CD4-positive, alpha-beta memory T cell (primary cell): ENCODE measurements around the gene FNTB. TPM values are rescaled to one million over a fixed set of nuclear protein-coding genes. Genes with fewer than 3 reads are reported as not detected.

Experiments
- CTCF ChIA-PET: fragments of 350-600 bp; sonication (Branson Sonifier 250); formaldehyde crosslinking; loops from one replicate; lab custom pipeline; 2021; ENCODE audit warnings: inconsistent platforms; ENCODE audit not compliant: partially characterized antibody; lab: Charles Lee
- POLR2A ChIA-PET: fragments of 350-600 bp; sonication (Branson Sonifier 250); formaldehyde crosslinking; loops from one replicate; lab custom pipeline; 2021; ENCODE audit not compliant: partially characterized antibody; lab: Charles Lee
- DNase-seq, 5 donors: peaks; one replicate each; pipeline versions ENCODE4 v3.0.0 to v3.0.0-alpha.2; 2020 to 2022; ENCODE audit warnings: mixed read lengths in 1 of 5
- H3K27ac ChIP-seq: one replicate; pipeline ENCODE4 v1.7.0; 2013; ENCODE audit warnings: low read depth, low read length
- H3K27me3 ChIP-seq: 2 replicates; pipeline ENCODE4 v1.7.0; 2013; ENCODE audit warnings: mild to moderate bottlenecking, low read length, moderate library complexity; ENCODE audit not compliant: insufficient read depth
- H3K36me3 ChIP-seq: 2 replicates; pipeline ENCODE4 v1.7.0; 2013; ENCODE audit warnings: mild to moderate bottlenecking, low read length, moderate library complexity; ENCODE audit not compliant: insufficient read depth
- H3K4me1 ChIP-seq: 2 replicates; pipeline ENCODE4 v1.7.0; 2013; ENCODE audit warnings: mild to moderate bottlenecking, low read length, moderate library complexity; ENCODE audit not compliant: insufficient read depth
- H3K4me3 ChIP-seq, 2 donors: one replicate each; pipeline ENCODE4 v1.7.0; 2013; ENCODE audit warnings: low read length in 2 of 2, mild to moderate bottlenecking in 1 of 2
- H3K9me3 ChIP-seq, 2 donors: one replicate each; pipeline ENCODE4 v1.7.0; 2013; ENCODE audit warnings: low read length in 2 of 2, control low read depth in 1 of 2; ENCODE audit not compliant: control insufficient read depth in 1 of 2
- H3K27ac Mint-ChIP-seq, 7 donors: one replicate each; pipeline ENCODE4 v1.8.0; 2020 to 2021; ENCODE audit warnings: mixed read lengths in 7 of 7, mild to moderate bottlenecking in 6 of 7, inconsistent platforms in 3 of 7, moderate library complexity in 3 of 7
- H3K27me3 Mint-ChIP-seq, 2 donors: one replicate each; pipeline ENCODE4 v1.8.0; 2020 to 2021; ENCODE audit warnings: mixed read lengths in 2 of 2
- H3K36me3 Mint-ChIP-seq, 2 donors: one replicate each; pipeline ENCODE4 v1.8.0; 2020 to 2021; ENCODE audit warnings: mixed read lengths in 2 of 2, inconsistent platforms in 1 of 2, mild to moderate bottlenecking in 1 of 2
- H3K4me1 Mint-ChIP-seq, 4 donors: one replicate each; pipeline ENCODE4 v1.8.0; 2020 to 2021; ENCODE audit warnings: mixed read lengths in 4 of 4, mild to moderate bottlenecking in 1 of 4
- H3K4me3 Mint-ChIP-seq, 8 donors: one replicate each; pipeline ENCODE4 v1.8.0; 2020 to 2021; ENCODE audit warnings: mixed read lengths in 8 of 8, mild to moderate bottlenecking in 7 of 8, moderate library complexity in 6 of 8, inconsistent platforms in 3 of 8
- H3K9me3 Mint-ChIP-seq, 8 donors: one replicate each; pipeline ENCODE4 v1.8.0; 2020 to 2021; ENCODE audit warnings: mixed read lengths in 8 of 8, mild to moderate bottlenecking in 5 of 8, inconsistent platforms in 3 of 8, moderate library complexity in 1 of 8
- intact Hi-C: fragments of 100-400 bp; cut with micrococcal nuclease; formaldehyde crosslinking; loops from one replicate; pipeline ENCODE4 v1.15.1; 2023
- polyA plus RNA-seq, 2 donors: library from polyadenylated mRNA; unstranded; fragments of 300-500 nt; fragmentation: Illumina TruSeq; gene quantifications; one replicate each; pipeline ENCODE4 v1.2.3, GENCODE V29; 2021
- total RNA-seq, 2 experiments: library from RNA; stranded (reverse); gene quantifications; one replicate each; pipeline ENCODE4 v1.2.3, GENCODE V29; 2021

The FNTB gene
- total and polyA plus RNA-seq, 4 experiments from 2014 or later: 4.5 to 13.6 (median 11.8) TPM

DNA sequence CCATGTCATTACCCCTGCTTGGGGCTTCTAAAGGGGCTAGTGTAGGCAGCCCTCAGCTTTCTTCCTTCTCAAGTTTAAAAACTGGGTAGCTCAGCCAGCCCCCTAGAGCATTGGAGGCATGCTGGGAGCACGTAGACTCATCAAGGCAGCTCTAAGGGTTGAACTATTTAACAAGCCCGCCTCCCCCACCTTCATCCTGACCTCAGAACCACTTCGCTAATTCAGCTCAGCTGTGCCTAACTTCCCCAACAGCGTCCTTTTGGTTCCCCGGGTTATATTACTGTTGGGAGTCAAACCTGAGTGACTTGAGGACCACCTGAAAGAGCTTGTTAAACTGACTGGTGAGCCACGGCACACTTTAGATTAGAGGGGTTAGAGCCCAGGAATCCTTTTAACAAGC, 85.6 kb downstream of the FNTB start:
- peaks cover 11 to 30% (median 19%) of the 10 kb centered on the region in 4 donors for H3K4me1 Mint-ChIP-seq
- POLR2A ChIA-PET: no interaction called here
- no peaks in the 10 kb centered on the region for H3K9me3 ChIP-seq
- no peaks in the 10 kb centered on the region for H3K27me3 ChIP-seq
- intact Hi-C loops: no loop called here
- peaks cover 50 to 68% of the 10 kb centered on the region in 2 donors for H3K36me3 Mint-ChIP-seq
- H3K4me3 Mint-ChIP-seq: no peak overlapping the region
- H3K27ac Mint-ChIP-seq: peak overlapping the region in 2 of 7 donors; percentile 24 to 29
- CTCF ChIA-PET: no interaction called here
- no peak overlapping the region for H3K4me3 ChIP-seq
- no peak for DNase-seq
- peaks cover 33% of the 10 kb centered on the region for H3K36me3 ChIP-seq
- H3K9me3 Mint-ChIP-seq: no peaks in the 10 kb centered on the region
- no peaks in the 10 kb centered on the region for H3K4me1 ChIP-seq
- H3K27me3 Mint-ChIP-seq: no peaks in the 10 kb centered on the region
- H3K27ac ChIP-seq: no peak overlapping the region

DNA sequence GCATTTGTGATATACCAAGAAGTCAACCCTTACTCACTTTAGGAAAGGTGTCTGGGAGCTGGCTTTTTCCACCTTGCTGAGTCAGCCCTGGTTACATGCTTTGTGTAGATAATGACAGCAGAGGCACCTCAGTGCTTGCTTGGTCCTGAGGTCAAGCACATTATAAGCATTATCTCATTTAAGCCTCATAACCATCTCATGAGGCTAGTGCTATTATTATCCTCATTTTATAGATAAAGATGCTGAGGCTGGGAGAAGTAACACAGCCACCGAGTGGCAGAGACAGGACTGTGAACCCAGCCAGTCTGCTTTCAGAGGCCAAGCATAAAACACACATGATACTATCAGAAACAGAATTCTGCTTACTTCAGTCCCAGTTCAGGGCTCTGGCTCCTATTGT, 86.2 kb downstream of the FNTB start:
- Mint-ChIP-seq H3K36me3 (peaks cover 52 to 73% of the 10 kb centered on the region in 2 donors), H3K4me3 (no peak overlapping the region), H3K27ac (peak overlapping the region in 2 of 7 donors; percentile 42 to 64), H3K9me3 (no peaks in the 10 kb centered on the region), H3K27me3 (no peaks in the 10 kb centered on the region), H3K4me1 (peaks cover 11 to 34% (median 22%) of the 10 kb centered on the region in 4 donors)
- Histone ChIP-seq H3K27ac (no peak overlapping the region), H3K27me3 (no peaks in the 10 kb centered on the region), H3K4me3 (no peak overlapping the region), H3K4me1 (no peaks in the 10 kb centered on the region), H3K36me3 (peaks cover 39% of the 10 kb centered on the region), H3K9me3 (no peaks in the 10 kb centered on the region)
- no peak for DNase-seq
- CTCF ChIA-PET: no interaction called here
- POLR2A ChIA-PET: no interaction called here
- intact Hi-C loops: no loop called here

- CTCF ChIA-PET: interaction anchor here (0.6 kb wide), 1 partner anchor 49 kb away, joined by 3 read pairs; no protein-coding TSS in a partner anchor
- Histone ChIP-seq H3K27ac (no peak overlapping the region), H3K9me3 (no peaks in the 10 kb centered on the region), H3K4me3 (no peak overlapping the region), H3K4me1 (no peaks in the 10 kb centered on the region), H3K27me3 (no peaks in the 10 kb centered on the region), H3K36me3 (peaks cover 41% of the 10 kb centered on the region)
- DNase-seq: no peak
- Mint-ChIP-seq H3K4me1 (peaks cover 9 to 34% (median 23%) of the 10 kb centered on the region in 4 donors), H3K27ac (peak overlapping the region in 4 of 7 donors; percentile 9 to 82 (median 36)), H3K27me3 (no peaks in the 10 kb centered on the region), H3K36me3 (peaks cover 47 to 65% of the 10 kb centered on the region in 2 donors), H3K9me3 (no peaks in the 10 kb centered on the region), H3K4me3 (no peak overlapping the region)
- intact Hi-C loops: no loop called here
- POLR2A ChIA-PET: no interaction called here
Measured at GRCh38 chr14:65073605-65074201, 87.0 kb downstream of the FNTB start.

- peaks cover 48% of the 10 kb centered on the region for H3K36me3 ChIP-seq
- no peak overlapping the region for H3K4me3 Mint-ChIP-seq
- intact Hi-C loops: no loop called here
- H3K4me1 Mint-ChIP-seq: peaks cover 17 to 42% (median 29%) of the 10 kb centered on the region in 4 donors
- CTCF ChIA-PET: interaction anchor here (0.6 kb wide), 1 partner anchor 48 kb away, joined by 3 read pairs; no protein-coding TSS in a partner anchor
- H3K9me3 ChIP-seq: no peaks in the 10 kb centered on the region
- no peaks in the 10 kb centered on the region for H3K9me3 Mint-ChIP-seq
- no peaks in the 10 kb centered on the region for H3K27me3 Mint-ChIP-seq
- no peak for DNase-seq
- peaks cover 52 to 72% of the 10 kb centered on the region in 2 donors for H3K36me3 Mint-ChIP-seq
- H3K27ac ChIP-seq: no peak overlapping the region
- H3K4me3 ChIP-seq: no peak overlapping the region
- peaks cover 8% of the 10 kb centered on the region for H3K4me1 ChIP-seq
- no peaks in the 10 kb centered on the region for H3K27me3 ChIP-seq
- POLR2A ChIA-PET: no interaction called here
- H3K27ac Mint-ChIP-seq: peak overlapping the region in 6 of 7 donors; percentile 2 to 82 (median 32)
Measured at GRCh38 chr14:65074449-65075150, 87.9 kb downstream of the FNTB start.

DNA sequence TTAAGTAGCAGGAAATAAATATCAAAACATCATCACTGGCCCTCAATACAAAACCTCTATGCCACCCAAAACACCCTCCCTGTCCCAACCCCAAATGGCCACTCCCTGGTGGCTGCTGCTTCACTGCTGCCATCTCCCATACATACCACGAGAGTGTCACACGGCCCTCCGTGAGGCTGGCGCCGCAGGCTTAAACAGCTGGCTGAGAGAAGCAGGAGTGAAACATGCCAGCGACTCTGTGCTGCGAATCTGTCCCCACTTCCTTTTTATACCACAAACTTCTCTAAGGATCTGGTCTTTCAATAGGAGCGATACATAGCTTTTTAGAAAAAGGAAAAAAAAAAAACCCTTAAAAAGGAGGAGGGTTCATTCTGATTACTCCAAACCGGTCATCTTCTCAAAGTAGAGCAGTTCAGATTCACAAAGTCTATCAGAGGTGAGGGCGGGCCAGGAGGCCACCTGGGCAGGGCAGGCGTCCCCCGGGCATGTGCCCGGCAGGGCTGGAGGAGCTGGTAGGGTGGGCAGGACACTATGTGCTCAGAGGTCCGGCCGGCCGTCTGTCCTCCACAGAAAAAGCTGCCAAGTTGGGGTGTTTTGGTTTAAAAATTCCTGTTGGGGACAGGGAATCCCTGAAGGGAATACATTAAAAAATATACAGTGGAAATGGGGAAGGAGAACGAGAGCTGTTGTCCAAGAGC, 89.1 kb downstream of the FNTB start:
- peaks cover 53 to 75% of the 10 kb centered on the region in 2 donors for H3K36me3 Mint-ChIP-seq
- Histone ChIP-seq H3K4me3 (no peak overlapping the region), H3K27ac (no peak overlapping the region), H3K4me1 (peaks cover 19% of the 10 kb centered on the region), H3K36me3 (peaks cover 60% of the 10 kb centered on the region), H3K9me3 (no peaks in the 10 kb centered on the region), H3K27me3 (no peaks in the 10 kb centered on the region)
- no peaks in the 10 kb centered on the region for H3K9me3 Mint-ChIP-seq
- intact Hi-C loops: no loop called here
- peaks cover 29 to 54% (median 40%) of the 10 kb centered on the region in 4 donors for H3K4me1 Mint-ChIP-seq
- CTCF ChIA-PET: no interaction called here
- no peaks in the 10 kb centered on the region for H3K27me3 Mint-ChIP-seq
- DNase-seq: no peak
- H3K27ac Mint-ChIP-seq: peak overlapping the region in 2 of 7 donors; percentile 53 to 72
- POLR2A ChIA-PET: no interaction called here
- H3K4me3 Mint-ChIP-seq: no peak overlapping the region

DNA sequence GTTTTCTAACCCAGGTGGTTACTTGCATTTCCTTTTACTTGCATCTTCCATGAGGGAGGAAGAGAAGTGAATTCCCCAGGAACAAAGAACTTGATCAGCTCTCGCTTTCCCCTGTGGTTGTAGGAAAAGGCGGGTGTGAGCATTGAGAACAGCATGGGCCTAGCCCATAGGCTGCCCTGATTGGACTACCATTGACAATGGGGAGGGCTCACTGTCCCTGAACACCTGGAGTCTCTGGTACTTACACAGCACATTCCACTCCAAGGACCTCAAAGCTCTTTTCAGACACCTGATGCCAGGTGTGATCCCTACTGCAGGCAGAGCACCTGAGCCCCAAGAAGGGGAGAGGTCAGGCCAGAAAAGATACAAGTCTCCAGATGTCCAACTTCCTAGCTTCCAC, 90.6 kb downstream of the FNTB start:
- Mint-ChIP-seq H3K27me3 (no peaks in the 10 kb centered on the region), H3K4me3 (no peak overlapping the region), H3K27ac (peak overlapping the region in 2 of 7 donors; percentile 17 to 35), H3K9me3 (no peaks in the 10 kb centered on the region), H3K4me1 (peaks cover 41 to 69% (median 53%) of the 10 kb centered on the region in 4 donors), H3K36me3 (peaks cover 66 to 87% of the 10 kb centered on the region in 2 donors)
- intact Hi-C loops: no loop called here
- no peak overlapping the region for H3K27ac ChIP-seq
- ChIA-PET POLR2A (interaction anchor here (1.1 kb wide), 1 partner anchor 20 kb away, joined by 4 read pairs; no protein-coding TSS in a partner anchor), CTCF (no interaction called here)
- H3K4me3 ChIP-seq: no peak overlapping the region
- DNase-seq: no peak
- no peaks in the 10 kb centered on the region for H3K27me3 ChIP-seq
- peaks cover 76% of the 10 kb centered on the region for H3K36me3 ChIP-seq
- H3K4me1 ChIP-seq: peaks cover 35% of the 10 kb centered on the region
- H3K9me3 ChIP-seq: no peaks in the 10 kb centered on the region

- peaks cover 51 to 82% (median 69%) of the 10 kb centered on the region in 4 donors for H3K4me1 Mint-ChIP-seq
- H3K36me3 Mint-ChIP-seq: peaks cover 75 to 88% of the 10 kb centered on the region in 2 donors
- ChIA-PET CTCF (no interaction called here), POLR2A (interaction anchor here (1.0 to 1.1 kb wide), 3 partner anchors 11 to 692 kb away, joined by 3 to 4 read pairs (median 4); no protein-coding TSS in a partner anchor)
- peak overlapping the region; percentile 49 to 90 (median 77) for H3K27ac Mint-ChIP-seq
- Histone ChIP-seq H3K36me3 (peaks cover 74% of the 10 kb centered on the region), H3K27ac (no peak overlapping the region), H3K27me3 (no peaks in the 10 kb centered on the region), H3K4me1 (peaks cover 45% of the 10 kb centered on the region), H3K4me3 (no peak overlapping the region), H3K9me3 (no peaks in the 10 kb centered on the region)
- intact Hi-C loops: no loop called here
- H3K4me3 Mint-ChIP-seq: peak overlapping the region in 6 of 8 donors; percentile 10 to 71 (median 52)
- peak in 1 of 5 donors; percentile 17 for DNase-seq
- no peaks in the 10 kb centered on the region for H3K27me3 Mint-ChIP-seq
- no peaks in the 10 kb centered on the region for H3K9me3 Mint-ChIP-seq
Measured at GRCh38 chr14:65079201-65079600, 92.5 kb downstream of the FNTB start.
